BE2C (cell line): ENCODE data around the gene UGT1A3.
"Not testable (repeated sequence)": the region's sequence is repeated elsewhere in the genome, so short reads cannot be mapped to it uniquely, and the experiment has no call there.

ENCODE experiments used
- DNase-seq: peaks from one replicate; pipeline ENCODE4 v3.0.0-alpha.2; 2020
- H3K27me3 ChIP-seq: fragments of 250-450 bp; sonication (Bioruptor Pico); 2 replicates; pipeline ENCODE4 v1.5.1; 2020; ENCODE audit warnings: mild to moderate bottlenecking
- H3K36me3 ChIP-seq: fragments of 250-450 bp; sonication (Bioruptor Pico); 2 replicates; pipeline ENCODE4 v1.5.1; 2020; ENCODE audit warnings: mild to moderate bottlenecking
- H3K4me1 ChIP-seq: fragments of 250-450 bp; sonication (Bioruptor Pico); 2 replicates; pipeline ENCODE4 v1.5.1; 2020
- H3K4me3 ChIP-seq: 2 replicates; pipeline ENCODE4 v1.5.1; 2011; ENCODE audit warnings: low read depth, low read length
- H3K9me3 ChIP-seq: fragments of 250-450 bp; sonication (Bioruptor Pico); 2 replicates; pipeline ENCODE4 v1.5.1; 2020
- CTCF ChIP-seq: IDR thresholded peaks from 2 replicates; pipeline ENCODE4 v1.5.1; 2012; ENCODE audit warnings: mild to moderate bottlenecking, low read depth, low read length

UGT1A3 gene

GRCh38 chr2:233743464-233744259 lies 14.8 kb downstream of the UGT1A3 start:
- H3K4me1 ChIP-seq: no peaks in the 10 kb centered on the region
- no peak for TF ChIP-seq CTCF
- no peaks in the 10 kb centered on the region for H3K9me3 ChIP-seq
- no peak overlapping the region for H3K4me3 ChIP-seq
- DNase-seq: no peak
- no peaks in the 10 kb centered on the region for H3K36me3 ChIP-seq
- H3K27me3 ChIP-seq: no peaks in the 10 kb centered on the region

GRCh38 chr2:233745073-233745755 lies 16.4 kb downstream of the UGT1A3 start:
- TF ChIP-seq CTCF: no peak
- H3K27me3 ChIP-seq: no peaks in the 10 kb centered on the region; the same call in 1 of the 2 replicates
- H3K4me3 ChIP-seq: no peak overlapping the region
- DNase-seq: no peak
- H3K9me3 ChIP-seq: no peaks in the 10 kb centered on the region
- H3K4me1 ChIP-seq: no peaks in the 10 kb centered on the region
- no peaks in the 10 kb centered on the region for H3K36me3 ChIP-seq

GRCh38 chr2:233745838-233746237 lies 17.0 kb downstream of the UGT1A3 start:
- DNase-seq, H3K27me3 ChIP-seq, H3K4me1 ChIP-seq, H3K9me3 ChIP-seq, H3K4me3 ChIP-seq, H3K36me3 ChIP-seq: not testable (repeated sequence)

GRCh38 chr2:233746475-233747282 lies 17.8 kb downstream of the UGT1A3 start:
- Histone ChIP-seq H3K4me3 (no peak overlapping the region), H3K27me3 (no peaks in the 10 kb centered on the region; the same call in 1 of the 2 replicates), H3K4me1 (no peaks in the 10 kb centered on the region), H3K36me3 (no peaks in the 10 kb centered on the region), H3K9me3 (no peaks in the 10 kb centered on the region; the same call in 1 of the 2 replicates)
- no peak for DNase-seq
- TF ChIP-seq CTCF: no peak

GRCh38 chr2:233747283-233747544 lies 18.4 kb downstream of the UGT1A3 start:
- Histone ChIP-seq H3K4me1 (no peaks in the 10 kb centered on the region), H3K4me3 (no peak overlapping the region), H3K9me3 (no peaks in the 10 kb centered on the region; the same call in 1 of the 2 replicates), H3K36me3 (no peaks in the 10 kb centered on the region), H3K27me3 (no peaks in the 10 kb centered on the region; the same call in 1 of the 2 replicates)
- TF ChIP-seq CTCF: no peak
- DNase-seq: no peak

- H3K9me3 ChIP-seq: not testable (repeated sequence)
Observed at GRCh38 chr2:233750689-233751088, 21.8 kb downstream of the UGT1A3 start.

GRCh38 chr2:233751212-233752009 lies 22.6 kb downstream of the UGT1A3 start:
- H3K4me3 ChIP-seq, H3K4me1 ChIP-seq, H3K36me3 ChIP-seq, DNase-seq, H3K9me3 ChIP-seq, H3K27me3 ChIP-seq: not testable (repeated sequence)

More at GRCh38 chr2:233750689-233751088, 21.8 kb downstream of the UGT1A3 start:
- H3K36me3 ChIP-seq, DNase-seq, H3K27me3 ChIP-seq, H3K4me1 ChIP-seq, H3K4me3 ChIP-seq: not testable (repeated sequence)
